A549 treated with AZD2906 at 1 μM for 4 hours (cell line): ENCODE measurements around the gene EIF6. TPM values are rescaled to one million over a fixed set of nuclear protein-coding genes. Genes with fewer than 3 reads are reported as not detected.

Experiments used
- total RNA-seq: library from RNA; stranded (reverse); fragments of 200-300 nt; extraction: Qiagen RNA extraction; gene quantifications from 5 replicates; pipeline ENCODE4 v1.2.3, GENCODE V29; 2022

Gene EIF6
- 396 to 456 TPM (median 432 TPM) in 5 replicates for total RNA-seq

GRCh38 chr20:35284267-35284991 lies at the start of gene EIF6:
TSS of gene EIF6 (minus strand) at chr20:35284772. CDS start at chr20:35284487, 285 bp downstream.

GRCh38 chr20:35291654-35292503 lies 7.3 kb upstream of the EIF6 start, which contains the start of gene FAM83C:
TSS of gene FAM83C (minus strand) at chr20:35292425. CDS start at chr20:35292304, 121 bp downstream.

GRCh38 chr20:35277531-35278395 lies 6.8 kb downstream of the EIF6 start, which contains the start of gene MMP24OS:
TSS of gene MMP24OS (minus strand) at chr20:35278122. CDS start at chr20:35277929, 193 bp downstream.

Other genes with a start within 250 kb of the EIF6 start
- gene TRPC4AP, start 192.0 kb downstream of the EIF6 start, total RNA-seq: 57.7 to 64.2 TPM (median 61.5 TPM) in 5 replicates
- gene EDEM2, start 137.4 kb downstream of the EIF6 start, total RNA-seq: 49.9 to 56.4 TPM (median 55.7 TPM) in 5 replicates
- gene PROCR, start 112.7 kb downstream of the EIF6 start, total RNA-seq: 104 to 150 TPM (median 140 TPM) in 5 replicates
- 26.7 to 31.9 TPM (median 30.4 TPM) in 5 replicates for gene MMP24, start 58.1 kb downstream of the EIF6 start, total RNA-seq
- gene MMP24OS, start 6.7 kb downstream of the EIF6 start, total RNA-seq: 54.4 to 97.8 TPM (median 90.2 TPM) in 5 replicates
- gene FAM83C, start 7.7 kb upstream of the EIF6 start, total RNA-seq: 0.11 to 0.20 TPM (median 0.15 TPM) in 5 replicates
- gene UQCC1, start 127.2 kb upstream of the EIF6 start, total RNA-seq: 27.7 to 35.5 TPM (median 28.5 TPM) in 5 replicates
- not detected in 5 replicates for gene GDF5, start 153.5 kb upstream of the EIF6 start, total RNA-seq
- gene CEP250, start 170.8 kb upstream of the EIF6 start, total RNA-seq: 22.7 to 30.3 TPM (median 24.9 TPM) in 5 replicates
- gene C20orf173, start 244.9 kb upstream of the EIF6 start, total RNA-seq: not detected in 5 replicates